HCT116 (cell line): ENCODE results near the gene ADAMTS9.

Experiments
- EZH2 ChIP-seq: fragments of 200-600 bp; sonication (generic); IDR thresholded peaks from 2 replicates; pipeline ENCODE4 v1.6.1; 2017; ENCODE audit warnings: antibody characterized with exemption, mixed run types
- JUND ChIP-seq: IDR thresholded peaks from 2 replicates; pipeline ENCODE4 v1.6.1; 2012
- POLR2A ChIP-seq: IDR thresholded peaks from 2 replicates; pipeline ENCODE4 v1.7.0; 2011; ENCODE audit warnings: borderline replicate concordance; ENCODE audit not compliant: insufficient read depth, insufficient read length; ENCODE audit errors: extremely low read depth
- POLR2AphosphoS5 ChIP-seq: IDR thresholded peaks from 2 replicates; pipeline ENCODE4 v1.6.1; 2011; ENCODE audit warnings: mild to moderate bottlenecking, low read depth, low read length, moderate library complexity
- SIN3A ChIP-seq: IDR thresholded peaks from 2 replicates; pipeline ENCODE4 v1.6.1; 2012; ENCODE audit warnings: low read depth
- SP1 ChIP-seq: IDR thresholded peaks from 2 replicates; pipeline ENCODE4 v1.6.1; 2012; ENCODE audit warnings: low read depth
- TCF7L2 ChIP-seq: IDR thresholded peaks from 2 replicates; pipeline ENCODE4 v1.7.0; 2011; ENCODE audit warnings: borderline replicate concordance, inconsistent platforms; ENCODE audit not compliant: insufficient read depth, insufficient read length; ENCODE audit errors: extremely low read depth
- YY1 ChIP-seq: IDR thresholded peaks from 2 replicates; pipeline ENCODE4 v1.6.1; 2011; ENCODE audit warnings: low read length, low read depth, moderate library complexity, mild to moderate bottlenecking; ENCODE audit not compliant: insufficient replicate concordance; ENCODE audit errors: extremely low read depth
- ZNF274 ChIP-seq: fragments of 200-500 bp; sonication (Bioruptor generic); IDR thresholded peaks from 2 replicates; pipeline ENCODE4 v1.6.1; 2014; ENCODE audit warnings: mild to moderate bottlenecking, low read depth, low read length, inconsistent platforms
- TF ChIP-seq, protein P1 (sequence below), 3 experiments: fragments of 200-600 bp in 1 of 3; sonication (generic) in 1 of 3; IDR thresholded peaks in 2 of 3; conservative IDR thresholded peaks in 1 of 3; 2 replicates each; pipeline ENCODE4 v1.5.1; 2012 to 2017; ENCODE audit warnings: low read depth in 2 of 3, low read length in 2 of 3, antibody characterized with exemption in 1 of 3, borderline replicate concordance in 1 of 3, control low read depth in 1 of 3, mild to moderate bottlenecking in 1 of 3, mixed read lengths in 1 of 3, mixed run types in 1 of 3, moderate library complexity in 1 of 3; ENCODE audit not compliant: insufficient read depth in 1 of 3
- TF ChIP-seq, protein P2 (sequence below): IDR thresholded peaks from 2 replicates; pipeline ENCODE4 v1.6.1; 2011; ENCODE audit warnings: mild to moderate bottlenecking, low read length, moderate library complexity; ENCODE audit not compliant: insufficient replicate concordance; ENCODE audit errors: extremely low read depth
- TF ChIP-seq, protein P3 (sequence below): IDR thresholded peaks from 2 replicates; pipeline ENCODE4 v1.6.1; 2012; ENCODE audit warnings: low read depth

DNA sequence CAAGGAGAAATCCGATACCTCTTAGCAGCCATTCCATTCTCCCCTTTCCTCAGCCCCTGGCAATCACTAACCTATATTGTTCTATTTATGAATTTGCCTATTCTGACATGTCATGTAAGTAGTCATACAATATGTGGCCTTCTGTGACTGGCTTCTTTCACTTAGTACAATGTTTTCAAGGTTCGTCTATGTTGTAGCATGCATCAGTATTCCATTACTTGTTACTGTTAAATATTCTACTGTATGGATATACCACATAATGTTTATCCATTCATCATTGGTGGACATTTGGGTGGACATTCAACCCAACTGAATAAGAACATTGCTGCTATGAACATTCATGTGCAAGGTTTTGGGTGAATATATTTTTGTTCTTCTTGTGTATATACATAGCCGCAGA, 23.4 kb downstream of the ADAMTS9 start:
- no peak for TF ChIP-seq YY1
- TF ChIP-seq, protein P1, sequence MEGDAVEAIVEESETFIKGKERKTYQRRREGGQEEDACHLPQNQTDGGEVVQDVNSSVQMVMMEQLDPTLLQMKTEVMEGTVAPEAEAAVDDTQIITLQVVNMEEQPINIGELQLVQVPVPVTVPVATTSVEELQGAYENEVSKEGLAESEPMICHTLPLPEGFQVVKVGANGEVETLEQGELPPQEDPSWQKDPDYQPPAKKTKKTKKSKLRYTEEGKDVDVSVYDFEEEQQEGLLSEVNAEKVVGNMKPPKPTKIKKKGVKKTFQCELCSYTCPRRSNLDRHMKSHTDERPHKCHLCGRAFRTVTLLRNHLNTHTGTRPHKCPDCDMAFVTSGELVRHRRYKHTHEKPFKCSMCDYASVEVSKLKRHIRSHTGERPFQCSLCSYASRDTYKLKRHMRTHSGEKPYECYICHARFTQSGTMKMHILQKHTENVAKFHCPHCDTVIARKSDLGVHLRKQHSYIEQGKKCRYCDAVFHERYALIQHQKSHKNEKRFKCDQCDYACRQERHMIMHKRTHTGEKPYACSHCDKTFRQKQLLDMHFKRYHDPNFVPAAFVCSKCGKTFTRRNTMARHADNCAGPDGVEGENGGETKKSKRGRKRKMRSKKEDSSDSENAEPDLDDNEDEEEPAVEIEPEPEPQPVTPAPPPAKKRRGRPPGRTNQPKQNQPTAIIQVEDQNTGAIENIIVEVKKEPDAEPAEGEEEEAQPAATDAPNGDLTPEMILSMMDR (IDR thresholded peaks at IDR 0.05 in 2 of 3, conservative IDR thresholded peaks at IDR 0.05 in 1 of 3; ENCODE audit: borderline replicate concordance in 1 of 3, insufficient read depth in 1 of 3, low read depth in 2 of 3, low read length in 2 of 3) = no peak
- TF ChIP-seq EZH2 = no peak
- TF ChIP-seq ZNF274 = no peak
- TF ChIP-seq, protein P2, sequence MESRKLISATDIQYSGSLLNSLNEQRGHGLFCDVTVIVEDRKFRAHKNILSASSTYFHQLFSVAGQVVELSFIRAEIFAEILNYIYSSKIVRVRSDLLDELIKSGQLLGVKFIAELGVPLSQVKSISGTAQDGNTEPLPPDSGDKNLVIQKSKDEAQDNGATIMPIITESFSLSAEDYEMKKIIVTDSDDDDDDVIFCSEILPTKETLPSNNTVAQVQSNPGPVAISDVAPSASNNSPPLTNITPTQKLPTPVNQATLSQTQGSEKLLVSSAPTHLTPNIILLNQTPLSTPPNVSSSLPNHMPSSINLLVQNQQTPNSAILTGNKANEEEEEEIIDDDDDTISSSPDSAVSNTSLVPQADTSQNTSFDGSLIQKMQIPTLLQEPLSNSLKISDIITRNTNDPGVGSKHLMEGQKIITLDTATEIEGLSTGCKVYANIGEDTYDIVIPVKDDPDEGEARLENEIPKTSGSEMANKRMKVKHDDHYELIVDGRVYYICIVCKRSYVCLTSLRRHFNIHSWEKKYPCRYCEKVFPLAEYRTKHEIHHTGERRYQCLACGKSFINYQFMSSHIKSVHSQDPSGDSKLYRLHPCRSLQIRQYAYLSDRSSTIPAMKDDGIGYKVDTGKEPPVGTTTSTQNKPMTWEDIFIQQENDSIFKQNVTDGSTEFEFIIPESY = no peak
- no peak for TF ChIP-seq TCF7L2
- no peak for TF ChIP-seq SP1
- no peak for TF ChIP-seq POLR2A
- TF ChIP-seq, protein P3, sequence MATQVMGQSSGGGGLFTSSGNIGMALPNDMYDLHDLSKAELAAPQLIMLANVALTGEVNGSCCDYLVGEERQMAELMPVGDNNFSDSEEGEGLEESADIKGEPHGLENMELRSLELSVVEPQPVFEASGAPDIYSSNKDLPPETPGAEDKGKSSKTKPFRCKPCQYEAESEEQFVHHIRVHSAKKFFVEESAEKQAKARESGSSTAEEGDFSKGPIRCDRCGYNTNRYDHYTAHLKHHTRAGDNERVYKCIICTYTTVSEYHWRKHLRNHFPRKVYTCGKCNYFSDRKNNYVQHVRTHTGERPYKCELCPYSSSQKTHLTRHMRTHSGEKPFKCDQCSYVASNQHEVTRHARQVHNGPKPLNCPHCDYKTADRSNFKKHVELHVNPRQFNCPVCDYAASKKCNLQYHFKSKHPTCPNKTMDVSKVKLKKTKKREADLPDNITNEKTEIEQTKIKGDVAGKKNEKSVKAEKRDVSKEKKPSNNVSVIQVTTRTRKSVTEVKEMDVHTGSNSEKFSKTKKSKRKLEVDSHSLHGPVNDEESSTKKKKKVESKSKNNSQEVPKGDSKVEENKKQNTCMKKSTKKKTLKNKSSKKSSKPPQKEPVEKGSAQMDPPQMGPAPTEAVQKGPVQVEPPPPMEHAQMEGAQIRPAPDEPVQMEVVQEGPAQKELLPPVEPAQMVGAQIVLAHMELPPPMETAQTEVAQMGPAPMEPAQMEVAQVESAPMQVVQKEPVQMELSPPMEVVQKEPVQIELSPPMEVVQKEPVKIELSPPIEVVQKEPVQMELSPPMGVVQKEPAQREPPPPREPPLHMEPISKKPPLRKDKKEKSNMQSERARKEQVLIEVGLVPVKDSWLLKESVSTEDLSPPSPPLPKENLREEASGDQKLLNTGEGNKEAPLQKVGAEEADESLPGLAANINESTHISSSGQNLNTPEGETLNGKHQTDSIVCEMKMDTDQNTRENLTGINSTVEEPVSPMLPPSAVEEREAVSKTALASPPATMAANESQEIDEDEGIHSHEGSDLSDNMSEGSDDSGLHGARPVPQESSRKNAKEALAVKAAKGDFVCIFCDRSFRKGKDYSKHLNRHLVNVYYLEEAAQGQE = no peak
- no peak for TF ChIP-seq JUND
- TF ChIP-seq SIN3A = no peak
- no peak for TF ChIP-seq POLR2AphosphoS5
